Stomach (tissue), 4 donors: ENCODE measurements around the gene KCNF1.

Source experiments
- EP300 ChIP-seq: sonication (generic); formaldehyde crosslinking; IDR thresholded peaks from one replicate; pipeline ENCODE4 v1.6.1; 2017; ENCODE audit warnings: antibody characterized with exemption
- POLR2A ChIP-seq, 4 donors: fragments of 450-650 bp; IDR thresholded peaks; one replicate each; pipeline ENCODE4 v1.6.1; 2016; ENCODE audit warnings: antibody characterized with exemption in 4 of 4, control low read depth in 2 of 4, mild to moderate bottlenecking in 1 of 4, moderate library complexity in 1 of 4
- POLR2AphosphoS5 ChIP-seq, 3 donors: sonication (generic); formaldehyde crosslinking; IDR thresholded peaks; one replicate each; pipeline ENCODE4 v1.6.1; 2016; ENCODE audit warnings: antibody characterized with exemption in 3 of 3
- TF ChIP-seq, protein P1 (sequence below), 7 experiments: fragments of 450-650 bp in 4 of 7; fragments of 200-600 bp in 3 of 7; sonication (generic) in 3 of 7; IDR thresholded peaks; one replicate each; pipeline ENCODE4 v1.5.1; 2016 to 2019; ENCODE audit warnings: antibody characterized with exemption in 7 of 7, control low read depth in 2 of 7, mild to moderate bottlenecking in 1 of 7

DNA sequence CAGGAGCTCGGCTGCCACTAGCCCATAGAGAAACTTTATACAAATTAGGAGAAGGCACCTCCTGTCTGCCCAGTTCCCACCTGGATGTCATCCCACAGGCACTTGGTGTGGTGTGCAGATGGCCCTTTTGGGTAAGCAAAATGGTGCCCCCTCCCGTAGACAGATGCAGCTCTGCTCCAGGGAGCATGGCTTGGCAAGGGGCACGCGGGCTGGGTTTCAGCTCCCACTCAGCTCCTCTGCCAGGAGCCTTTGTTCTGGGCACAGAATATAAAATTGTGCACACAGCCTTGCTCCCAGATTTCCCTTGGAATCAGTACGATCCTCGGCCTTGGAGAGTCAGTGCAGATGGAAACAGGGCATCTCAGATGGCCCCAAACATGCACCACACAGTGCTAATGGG lies 20.3 kb upstream of the KCNF1 start:
- TF ChIP-seq, protein P1, sequence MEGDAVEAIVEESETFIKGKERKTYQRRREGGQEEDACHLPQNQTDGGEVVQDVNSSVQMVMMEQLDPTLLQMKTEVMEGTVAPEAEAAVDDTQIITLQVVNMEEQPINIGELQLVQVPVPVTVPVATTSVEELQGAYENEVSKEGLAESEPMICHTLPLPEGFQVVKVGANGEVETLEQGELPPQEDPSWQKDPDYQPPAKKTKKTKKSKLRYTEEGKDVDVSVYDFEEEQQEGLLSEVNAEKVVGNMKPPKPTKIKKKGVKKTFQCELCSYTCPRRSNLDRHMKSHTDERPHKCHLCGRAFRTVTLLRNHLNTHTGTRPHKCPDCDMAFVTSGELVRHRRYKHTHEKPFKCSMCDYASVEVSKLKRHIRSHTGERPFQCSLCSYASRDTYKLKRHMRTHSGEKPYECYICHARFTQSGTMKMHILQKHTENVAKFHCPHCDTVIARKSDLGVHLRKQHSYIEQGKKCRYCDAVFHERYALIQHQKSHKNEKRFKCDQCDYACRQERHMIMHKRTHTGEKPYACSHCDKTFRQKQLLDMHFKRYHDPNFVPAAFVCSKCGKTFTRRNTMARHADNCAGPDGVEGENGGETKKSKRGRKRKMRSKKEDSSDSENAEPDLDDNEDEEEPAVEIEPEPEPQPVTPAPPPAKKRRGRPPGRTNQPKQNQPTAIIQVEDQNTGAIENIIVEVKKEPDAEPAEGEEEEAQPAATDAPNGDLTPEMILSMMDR (IDR thresholded peaks at IDR 0.05), result no peak
- TF ChIP-seq POLR2A (IDR thresholded peaks at IDR 0.05) (no peak), POLR2AphosphoS5 (IDR thresholded peaks at IDR 0.05) (no peak), EP300 (no peak)
